Measurements from ENCODE around the gene HSD17B14.

The HSD17B14 gene

DNA sequence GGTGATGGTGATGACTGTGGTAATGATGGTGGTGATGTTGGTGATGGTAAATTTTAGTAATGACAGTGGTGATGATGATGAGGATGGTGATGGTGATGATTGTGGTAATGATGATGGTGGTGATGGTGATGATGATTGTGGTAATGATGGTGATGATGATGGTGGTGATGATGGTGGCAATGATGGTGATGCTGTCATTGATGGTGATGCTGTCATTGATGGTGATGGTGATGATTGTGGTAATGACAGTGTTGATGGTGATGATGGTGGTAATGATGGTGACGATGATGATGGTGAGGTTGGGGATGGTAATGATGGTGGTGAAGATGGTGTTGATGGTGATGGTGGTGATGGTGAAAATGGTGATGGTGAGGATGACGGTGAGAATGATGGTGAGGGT is 13.8 kb downstream of the HSD17B14 start:
- DNase-seq: no peak

DNA sequence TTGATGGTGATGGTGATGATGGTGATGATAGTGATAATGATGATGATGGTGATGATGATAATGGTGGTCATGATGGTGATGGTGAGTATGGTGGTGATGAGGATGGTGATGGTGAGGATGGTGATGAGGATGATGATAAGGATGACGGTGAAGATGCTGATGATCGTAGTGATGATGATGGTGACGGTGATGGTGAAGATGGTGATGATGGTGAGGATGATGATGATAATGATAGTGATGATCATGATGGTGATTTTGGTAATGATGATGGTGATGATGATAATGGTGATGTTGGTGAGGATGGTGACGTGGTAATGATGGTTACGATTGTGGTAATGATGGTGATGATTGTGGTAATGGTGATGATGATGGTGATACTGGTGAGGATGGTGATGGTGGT is 14.7 kb downstream of the HSD17B14 start:
- DNase-seq: no peak

DNA sequence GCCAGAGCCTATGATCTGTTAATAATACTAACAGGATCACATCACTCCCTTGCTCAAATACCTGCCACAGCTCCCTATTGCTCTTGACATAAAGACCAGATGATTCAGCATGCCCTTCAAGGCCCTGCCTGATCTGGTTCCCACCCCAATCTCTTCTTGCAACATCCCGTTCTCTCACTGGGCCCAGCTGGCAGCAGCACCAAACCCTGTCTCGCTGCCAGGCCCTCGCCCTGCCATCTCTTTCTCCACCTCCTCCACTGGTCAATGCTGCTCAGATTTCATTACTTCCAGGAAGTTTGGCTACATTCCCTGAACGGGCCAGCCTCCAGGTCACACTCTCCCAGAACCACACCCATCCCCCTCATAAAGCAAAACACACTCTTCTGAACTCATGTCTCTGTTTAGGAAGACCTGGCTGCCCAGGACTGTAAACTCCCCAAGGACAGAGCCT is 16.9 kb downstream of the HSD17B14 start:
- DNase-seq: no peak

- DNase-seq: no peak
These were observed 18.0 kb downstream of the HSD17B14 start for GRCh38 chr19:48818234-48818820.

GRCh38 chr19:48817585-48818124 is 18.6 kb downstream of the HSD17B14 start:
- no peak for DNase-seq

GRCh38 chr19:48815870-48816501 is 20.3 kb downstream of the HSD17B14 start:
- DNase-seq: peak; percentile 24

GRCh38 chr19:48814895-48815294 is 21.4 kb downstream of the HSD17B14 start:
- DNase-seq: no peak

- DNase-seq: peak; percentile 23
These were observed 23.0 kb downstream of the HSD17B14 start for GRCh38 chr19:48813123-48813913.

- DNase-seq: peak; percentile 80
These were observed 24.0 kb downstream of the HSD17B14 start for GRCh38 chr19:48812094-48812929.

- no peak for DNase-seq
These were observed 26.1 kb downstream of the HSD17B14 start for GRCh38 chr19:48810151-48810550.

GRCh38 chr19:48807590-48808308 is 28.5 kb downstream of the HSD17B14 start:
- DNase-seq: peak; percentile 51

GRCh38 chr19:48806818-48807589 is 29.3 kb downstream of the HSD17B14 start:
- no peak for DNase-seq

- peak; percentile 74 for DNase-seq
These were observed 29.8 kb downstream of the HSD17B14 start for GRCh38 chr19:48806518-48806817.

GRCh38 chr19:48805452-48805851 is 30.8 kb downstream of the HSD17B14 start:
- no peak for DNase-seq

DNA sequence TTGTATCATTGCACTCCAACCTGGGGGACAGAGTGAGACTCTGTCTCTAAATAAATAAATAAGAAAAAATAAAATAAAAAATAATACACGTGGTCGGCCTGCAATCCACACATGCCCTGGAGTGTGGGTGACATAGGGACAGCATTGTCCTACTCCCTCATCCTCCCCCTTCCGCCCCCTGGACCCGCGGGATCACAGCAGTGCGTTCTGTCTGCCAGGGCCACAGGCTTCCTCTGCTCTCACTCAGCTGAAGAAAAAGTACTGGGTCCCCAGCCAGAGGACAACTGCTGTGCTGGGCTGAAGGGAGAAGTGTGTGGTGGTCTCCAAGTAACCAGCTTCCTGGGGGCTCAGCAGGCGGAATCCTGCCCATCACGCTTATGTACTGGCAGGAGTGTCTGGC is 31.8 kb downstream of the HSD17B14 start:
- DNase-seq: no peak

- DNase-seq: no peak
These were observed 33.7 kb downstream of the HSD17B14 start for GRCh38 chr19:48802623-48803022.

DNA sequence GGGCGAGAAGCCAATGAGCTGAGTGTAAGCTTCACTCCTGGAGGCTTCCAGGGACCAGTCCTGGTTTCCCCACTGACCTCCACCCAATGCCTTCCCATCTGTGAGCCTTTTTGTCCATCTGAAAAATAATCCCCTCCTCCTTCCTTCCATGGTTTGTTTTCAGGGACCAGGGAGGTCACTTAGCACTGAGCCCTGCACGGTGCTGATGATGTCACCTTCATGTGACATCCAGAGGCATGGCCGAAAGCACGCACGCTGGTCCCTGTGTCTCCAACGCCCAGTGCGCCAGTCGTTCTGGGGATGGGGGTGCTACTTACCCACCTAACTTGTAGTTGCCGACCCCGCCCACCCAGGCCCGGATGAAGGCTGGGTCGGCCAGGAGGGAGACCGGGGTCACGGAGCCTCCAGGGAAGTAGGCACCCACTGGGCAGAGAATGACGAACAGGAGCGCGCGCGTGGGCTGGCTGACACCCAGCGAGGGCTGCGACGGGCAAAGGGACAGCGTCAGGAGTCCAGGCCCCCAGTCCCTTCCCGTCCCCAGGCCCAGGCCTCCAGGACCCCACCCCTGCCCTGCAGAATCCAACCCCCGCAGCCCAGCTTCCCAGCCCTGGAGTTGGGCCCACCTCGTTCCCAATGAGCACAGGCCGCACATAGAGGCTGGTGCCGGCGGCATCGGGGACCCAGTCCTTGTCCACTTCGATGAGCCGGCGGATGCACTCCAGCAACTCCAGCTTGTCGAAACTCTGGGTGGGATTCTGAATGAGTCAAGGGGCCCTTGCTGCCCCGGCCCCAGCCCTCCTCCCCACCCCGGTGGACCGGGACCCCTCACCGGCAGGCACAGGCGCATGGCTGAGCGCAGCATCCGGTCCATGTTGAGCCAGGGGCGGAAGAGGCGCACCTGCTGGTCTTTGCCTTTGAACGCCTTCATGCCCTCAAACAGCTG is 36.7 kb downstream of the HSD17B14 start:
- DNase-seq: no peak

DNA sequence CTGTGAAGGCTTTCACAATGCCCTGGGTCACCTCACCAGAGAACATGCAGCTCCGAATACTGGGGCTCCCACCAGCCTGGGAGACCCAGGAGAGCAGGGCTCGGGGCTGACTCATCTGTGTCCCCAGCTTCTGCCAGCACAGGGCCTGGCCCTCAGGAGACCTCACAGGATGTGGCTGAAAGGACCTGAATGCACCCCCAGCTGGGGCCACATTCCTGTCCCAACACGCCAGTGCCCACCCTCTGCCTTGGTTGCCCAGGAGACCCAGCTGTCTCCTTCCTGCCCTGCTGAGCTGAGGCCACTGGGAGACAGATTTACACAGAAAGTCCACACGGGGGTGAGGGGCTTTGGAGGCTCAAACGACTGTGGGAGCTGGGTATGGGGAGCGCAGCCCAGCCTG is 37.4 kb downstream of the HSD17B14 start:
- DNase-seq: no peak

DNA sequence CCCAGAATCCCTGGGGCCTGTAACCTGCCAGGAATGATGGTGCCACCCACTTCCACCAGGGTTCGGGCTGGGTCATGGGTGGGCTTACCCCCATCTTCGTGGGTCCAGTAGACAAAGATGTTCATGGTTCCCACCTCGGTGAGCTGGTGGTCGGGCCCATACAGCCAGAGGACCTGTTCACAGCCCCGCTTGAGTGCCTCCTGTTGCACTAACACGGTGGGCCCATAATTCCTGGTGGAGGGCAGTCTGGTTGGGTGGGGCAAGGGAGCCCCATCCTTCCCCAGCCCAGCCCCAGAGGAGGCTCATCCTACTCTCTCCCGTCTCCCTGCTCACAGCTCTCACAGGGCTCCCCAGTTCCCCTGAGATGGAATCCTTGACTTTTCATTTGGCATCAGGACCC is 39.2 kb downstream of the HSD17B14 start:
- DNase-seq: no peak
